Activated CD8-positive, alpha-beta memory T cell treated with anti-CD3 and anti-CD28 coated beads, Interleukin-2, amount 10 ng/mL, durations not matched to agents 7 days and 5 days (primary cell): ENCODE data around the gene IWS1. TPM values are rescaled to one million over a fixed set of nuclear protein-coding genes. Genes with fewer than 3 reads are reported as not detected.

Experiments used
- ATAC-seq: fragments of 150-1000 bp; cut with Tn5 transposase; one replicate; pipeline ENCODE4 v1.10.0; 2021; ENCODE audit warnings: moderate library complexity
- CTCF ChIA-PET: fragments of 350-600 bp; sonication (Branson Sonifier 250); formaldehyde crosslinking; loops from one replicate; lab custom pipeline; 2021; ENCODE audit warnings: antibody characterized with exemption; lab: Charles Lee
- DNase-seq: peaks from one replicate; pipeline ENCODE4 v3.0.0-alpha.2; 2020
- H3K27ac Mint-ChIP-seq: one replicate; pipeline ENCODE4 v1.8.0; 2021; ENCODE audit warnings: mild to moderate bottlenecking, mixed read lengths
- H3K27me3 Mint-ChIP-seq: one replicate; pipeline ENCODE4 v1.8.0; 2021; ENCODE audit warnings: mixed read lengths
- H3K36me3 Mint-ChIP-seq: one replicate; pipeline ENCODE4 v1.8.0; 2021; ENCODE audit warnings: mild to moderate bottlenecking, mixed read lengths
- H3K4me1 Mint-ChIP-seq: one replicate; pipeline ENCODE4 v1.8.0; 2021; ENCODE audit warnings: mixed read lengths
- H3K4me3 Mint-ChIP-seq: one replicate; pipeline ENCODE4 v1.8.0; 2021; ENCODE audit warnings: mild to moderate bottlenecking, moderate library complexity, mixed read lengths
- H3K9me3 Mint-ChIP-seq: one replicate; pipeline ENCODE4 v1.8.0; 2022; ENCODE audit warnings: low read depth, mixed read lengths
- total RNA-seq, 2 experiments: library from RNA; stranded (reverse); gene quantifications; one replicate each; pipeline ENCODE4 v1.2.3, GENCODE V29; 2021

IWS1 gene
- total RNA-seq, 2 experiments from 2014 or later = 53.2 to 55.1 TPM

GRCh38 chr2:127566576-127566975 is 40.3 kb upstream of the IWS1 start:
- H3K36me3 Mint-ChIP-seq = peaks cover 4% of the 10 kb centered on the region
- H3K9me3 Mint-ChIP-seq = peaks cover 2% of the 10 kb centered on the region
- peaks cover 84% of the 10 kb centered on the region for H3K27me3 Mint-ChIP-seq
- ATAC-seq (no peak), DNase-seq (no peak)
- CTCF ChIA-PET = interaction anchor here (1.1 to 1.4 kb wide), 2 partner anchors 9 to 88 kb away, joined by 3 read pairs; no protein-coding TSS in a partner anchor
- H3K4me3 Mint-ChIP-seq = no peak overlapping the region
- no peak overlapping the region for H3K27ac Mint-ChIP-seq
- H3K4me1 Mint-ChIP-seq = peaks cover 18% of the 10 kb centered on the region

DNA sequence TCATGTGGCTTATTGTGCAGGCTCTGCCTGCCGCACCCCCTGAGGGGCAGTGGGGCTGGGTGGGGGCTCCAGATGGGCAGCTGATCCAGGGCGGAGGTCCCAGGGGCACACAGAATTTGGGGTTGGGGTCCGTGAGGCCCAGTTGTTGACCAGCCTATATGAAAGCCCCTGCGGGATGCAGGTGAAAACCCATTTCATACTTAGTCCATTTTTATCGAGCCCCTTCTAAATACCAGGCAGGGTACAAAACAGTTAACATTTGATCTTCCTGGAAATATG is 39.8 kb upstream of the IWS1 start:
- Mint-ChIP-seq H3K9me3 (peaks cover 2% of the 10 kb centered on the region), H3K36me3 (peaks cover 4% of the 10 kb centered on the region), H3K27me3 (peaks cover 84% of the 10 kb centered on the region), H3K27ac (no peak overlapping the region), H3K4me3 (no peak overlapping the region), H3K4me1 (peaks cover 18% of the 10 kb centered on the region)
- CTCF ChIA-PET = interaction anchor here (1.1 to 1.4 kb wide), 2 partner anchors 9 to 87 kb away, joined by 3 read pairs; no protein-coding TSS in a partner anchor
- DNase-seq = no peak
- no peak for ATAC-seq

DNA sequence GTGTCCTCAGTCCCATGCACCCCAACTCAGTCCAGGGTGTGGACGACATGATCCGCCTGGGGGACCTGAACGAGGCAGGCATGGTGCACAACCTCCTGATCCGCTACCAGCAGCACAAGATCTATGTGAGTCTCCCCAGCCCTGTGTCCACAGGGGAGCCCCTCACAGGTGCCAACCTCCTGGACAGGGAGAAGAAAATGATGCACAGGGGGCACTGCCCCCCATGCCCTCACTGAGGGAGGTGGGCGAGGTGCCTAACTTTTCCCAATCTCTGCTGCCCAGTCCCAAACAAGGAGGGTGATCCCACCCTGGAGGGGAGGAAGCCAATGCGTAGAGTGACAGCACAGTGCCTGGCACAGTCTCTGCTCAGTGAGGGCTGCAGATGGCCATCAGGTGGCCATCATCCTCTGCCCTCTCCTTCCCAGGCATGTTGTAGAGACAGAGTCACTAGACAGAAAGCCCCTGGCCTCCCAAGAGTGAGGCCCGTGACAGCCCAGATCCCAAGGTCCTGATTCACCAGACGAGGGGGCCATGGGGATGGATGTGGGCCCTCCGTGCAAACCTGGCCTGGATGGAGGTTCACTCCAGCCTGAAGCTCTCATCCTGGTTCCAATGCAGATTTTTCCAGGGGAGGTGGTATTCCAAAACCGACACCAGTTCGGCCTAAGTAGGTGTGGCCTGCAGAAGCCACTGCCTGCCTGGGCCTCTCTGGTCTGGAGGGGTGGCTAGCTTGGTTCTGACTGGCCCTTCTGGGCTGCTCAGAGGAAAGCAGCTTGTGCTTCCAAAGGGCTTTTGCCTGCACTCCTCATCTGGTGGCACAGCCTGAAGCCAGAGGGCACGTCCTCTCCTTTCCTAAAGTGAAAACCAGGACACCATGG is 39.2 kb upstream of the IWS1 start:
- Mint-ChIP-seq H3K4me1 (peaks cover 18% of the 10 kb centered on the region), H3K27me3 (peaks cover 84% of the 10 kb centered on the region), H3K27ac (no peak overlapping the region), H3K9me3 (peaks cover 2% of the 10 kb centered on the region), H3K4me3 (no peak overlapping the region), H3K36me3 (peaks cover 4% of the 10 kb centered on the region)
- DNase-seq = no peak
- no peak for ATAC-seq
- CTCF ChIA-PET = interaction anchor here (1.1 kb wide), 1 partner anchor 87 kb away, joined by 3 read pairs; no protein-coding TSS in a partner anchor

GRCh38 chr2:127564429-127565260 is 38.4 kb upstream of the IWS1 start:
- Mint-ChIP-seq H3K27ac (no peak overlapping the region), H3K4me1 (peaks cover 18% of the 10 kb centered on the region), H3K4me3 (no peak overlapping the region), H3K27me3 (peaks cover 84% of the 10 kb centered on the region), H3K9me3 (peaks cover 2% of the 10 kb centered on the region), H3K36me3 (peaks cover 4% of the 10 kb centered on the region)
- DNase-seq (no peak), ATAC-seq (no peak)
- CTCF ChIA-PET = interaction anchor here (1.6 kb wide), 1 partner anchor 11 kb away, joined by 6 read pairs; no protein-coding TSS in a partner anchor

DNA sequence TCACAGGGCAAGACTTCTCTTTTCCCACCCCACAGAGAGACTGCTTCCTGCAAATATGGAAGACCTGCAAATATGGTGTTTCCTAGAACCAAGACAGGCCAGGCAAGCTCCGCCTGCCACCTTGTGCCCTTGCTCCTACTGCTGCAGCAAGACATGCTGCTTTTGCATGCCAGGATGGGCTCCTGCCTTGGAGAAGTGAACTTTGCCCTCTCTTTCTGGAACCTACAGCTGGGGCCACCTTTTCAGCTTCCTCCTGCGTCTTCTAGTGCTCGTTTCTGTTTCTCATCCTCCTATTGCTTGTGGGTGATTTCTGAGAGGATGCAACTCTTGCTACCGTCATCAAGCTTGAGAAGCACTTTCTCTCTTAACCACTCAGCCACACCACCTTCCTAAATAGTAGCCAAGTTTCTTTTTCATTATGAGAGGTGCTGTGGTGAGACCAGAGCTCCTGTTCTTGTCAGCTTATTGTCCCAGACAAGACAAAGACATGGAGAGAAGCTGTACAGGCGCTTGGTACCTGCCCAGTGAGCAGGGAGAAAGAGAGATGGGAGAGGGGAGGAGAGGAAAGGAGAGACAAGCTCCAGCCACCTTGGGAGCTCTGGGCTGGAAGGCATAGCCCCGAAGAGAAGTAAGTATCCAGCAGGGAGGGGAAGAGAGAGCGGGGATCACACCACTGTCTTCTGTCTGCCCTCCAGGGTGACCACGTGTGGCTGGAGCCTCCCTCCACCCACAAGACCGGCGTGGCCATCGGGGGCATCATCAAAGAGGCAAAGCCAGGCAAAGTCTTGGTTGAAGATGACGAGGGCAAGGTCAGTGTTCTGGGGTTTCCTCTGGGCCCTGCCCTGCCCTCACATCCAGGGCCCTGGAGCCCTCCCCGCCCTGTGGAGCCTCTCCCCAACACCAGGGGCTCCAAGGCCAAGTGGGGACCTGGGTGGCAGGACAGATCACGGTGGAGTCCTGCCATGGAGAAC is 37.5 kb upstream of the IWS1 start:
- H3K27ac Mint-ChIP-seq = peak overlapping the region; percentile 65
- no peak overlapping the region for H3K4me3 Mint-ChIP-seq
- DNase-seq = peak; percentile 79
- peaks cover 4% of the 10 kb centered on the region for H3K36me3 Mint-ChIP-seq
- H3K9me3 Mint-ChIP-seq = peaks cover 2% of the 10 kb centered on the region
- peaks cover 18% of the 10 kb centered on the region for H3K4me1 Mint-ChIP-seq
- peaks cover 85% of the 10 kb centered on the region for H3K27me3 Mint-ChIP-seq
- CTCF ChIA-PET = interaction anchor here (0.8 to 1.6 kb wide), 5 partner anchors 11 to 86 kb away, joined by 3 to 6 read pairs (median 6); partner anchors contain the start of gene IWS1
- peak; percentile 91 for ATAC-seq

DNA sequence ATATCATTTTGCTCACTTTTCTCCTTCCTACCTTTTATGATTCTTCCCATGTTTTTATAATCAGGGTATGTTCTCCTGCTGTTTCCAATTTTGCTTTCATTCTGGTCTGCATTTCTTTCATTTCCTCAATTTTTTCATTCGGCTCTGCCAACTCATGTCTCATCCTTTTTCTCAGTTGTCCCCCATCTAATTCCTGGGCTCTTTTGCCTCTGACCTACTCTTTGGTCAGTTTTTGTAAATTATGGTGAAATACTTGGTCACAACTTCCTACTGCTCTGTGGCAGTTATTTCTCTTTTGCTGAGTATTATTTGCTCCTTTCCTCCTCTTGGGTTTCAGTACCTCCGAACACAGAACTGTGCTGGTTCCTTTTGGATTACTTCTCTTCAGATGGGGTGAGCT is 36.6 kb upstream of the IWS1 start:
- no peak for DNase-seq
- Mint-ChIP-seq H3K36me3 (peaks cover 6% of the 10 kb centered on the region), H3K27ac (no peak overlapping the region), H3K27me3 (peaks cover 86% of the 10 kb centered on the region), H3K9me3 (peaks cover 2% of the 10 kb centered on the region), H3K4me3 (no peak overlapping the region), H3K4me1 (peaks cover 18% of the 10 kb centered on the region)
- ATAC-seq = no peak
- CTCF ChIA-PET = interaction anchor here (1.0 to 1.6 kb wide), 4 partner anchors 12 to 87 kb away, joined by 4 to 6 read pairs (median 6); partner anchors contain the start of gene IWS1

GRCh38 chr2:127561371-127561770 is 35.1 kb upstream of the IWS1 start:
- peaks cover 86% of the 10 kb centered on the region for H3K27me3 Mint-ChIP-seq
- peaks cover 13% of the 10 kb centered on the region for H3K36me3 Mint-ChIP-seq
- no peak overlapping the region for H3K27ac Mint-ChIP-seq
- no peak overlapping the region for H3K4me3 Mint-ChIP-seq
- ATAC-seq = no peak
- CTCF ChIA-PET = interaction anchor here (1.8 kb wide), 1 partner anchor 35 kb away, joined by 4 read pairs; the partner anchor contains the start of gene IWS1
- peaks cover 18% of the 10 kb centered on the region for H3K4me1 Mint-ChIP-seq
- H3K9me3 Mint-ChIP-seq = peaks cover 2% of the 10 kb centered on the region
- DNase-seq = no peak

GRCh38 chr2:127560931-127561280 is 34.6 kb upstream of the IWS1 start:
- Mint-ChIP-seq H3K27me3 (peaks cover 88% of the 10 kb centered on the region), H3K4me1 (peaks cover 18% of the 10 kb centered on the region), H3K9me3 (peaks cover 4% of the 10 kb centered on the region), H3K36me3 (peaks cover 15% of the 10 kb centered on the region), H3K27ac (no peak overlapping the region), H3K4me3 (no peak overlapping the region)
- CTCF ChIA-PET = interaction anchor here (1.8 kb wide), 1 partner anchor 34 kb away, joined by 4 read pairs; the partner anchor contains the start of gene IWS1
- DNase-seq = no peak
- ATAC-seq = no peak

- DNase-seq (no peak), ATAC-seq (no peak)
- H3K9me3 Mint-ChIP-seq = peaks cover 5% of the 10 kb centered on the region
- H3K36me3 Mint-ChIP-seq = peaks cover 17% of the 10 kb centered on the region
- H3K4me3 Mint-ChIP-seq = no peak overlapping the region
- H3K27ac Mint-ChIP-seq = no peak overlapping the region
- CTCF ChIA-PET = interaction anchor here (1.8 kb wide), 1 partner anchor 34 kb away, joined by 4 read pairs; the partner anchor contains the start of gene IWS1
- H3K27me3 Mint-ChIP-seq = peaks cover 90% of the 10 kb centered on the region
- peaks cover 18% of the 10 kb centered on the region for H3K4me1 Mint-ChIP-seq
These were observed 34.1 kb upstream of the IWS1 start for GRCh38 chr2:127560201-127560930.

- peaks cover 17% of the 10 kb centered on the region for H3K36me3 Mint-ChIP-seq
- no peak for ATAC-seq
- peaks cover 17% of the 10 kb centered on the region for H3K4me1 Mint-ChIP-seq
- CTCF ChIA-PET = no interaction called here
- H3K4me3 Mint-ChIP-seq = no peak overlapping the region
- H3K27ac Mint-ChIP-seq = no peak overlapping the region
- no peak for DNase-seq
- H3K9me3 Mint-ChIP-seq = peaks cover 5% of the 10 kb centered on the region
- H3K27me3 Mint-ChIP-seq = peaks cover 87% of the 10 kb centered on the region
These were observed 33.2 kb upstream of the IWS1 start for GRCh38 chr2:127559454-127559853.

DNA sequence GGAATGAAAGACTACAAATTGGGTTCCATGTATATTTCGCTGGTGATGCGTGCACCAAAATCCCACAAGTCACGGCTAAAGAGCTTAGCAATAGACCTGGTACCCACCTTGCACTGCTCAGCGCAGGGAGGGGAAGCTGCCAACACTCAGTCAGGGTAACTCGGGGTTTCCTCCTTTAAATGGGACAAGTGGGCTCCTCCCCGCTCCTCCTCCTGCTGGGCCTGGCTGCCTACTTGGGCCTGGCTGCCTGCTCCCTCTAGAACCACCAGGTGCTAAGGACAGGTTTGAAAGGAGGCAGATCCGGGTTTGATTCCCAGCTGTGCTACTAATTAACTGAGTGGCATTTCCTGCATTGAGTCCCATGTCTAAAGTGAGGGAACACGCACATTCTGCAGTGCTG is 32.6 kb upstream of the IWS1 start:
- peaks cover 86% of the 10 kb centered on the region for H3K27me3 Mint-ChIP-seq

DNA sequence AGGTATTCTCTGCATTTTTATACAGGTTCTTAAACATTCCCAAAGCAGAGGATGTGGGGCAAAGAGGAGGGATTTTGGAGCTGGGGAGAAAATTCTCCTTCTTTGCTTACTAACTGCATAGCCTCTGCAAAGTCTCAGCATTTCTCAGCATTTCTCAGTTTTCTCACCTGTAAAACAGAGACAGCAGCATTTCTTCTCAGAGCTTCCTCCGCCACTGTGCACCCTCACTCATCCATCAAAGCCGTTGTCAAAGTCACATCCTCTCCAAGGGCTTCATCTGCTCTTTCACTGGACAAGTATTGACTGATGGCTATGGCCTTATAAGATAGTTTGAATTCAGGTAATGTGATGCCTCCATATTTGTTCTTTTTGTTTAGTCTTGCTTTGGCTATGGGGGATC is 26.6 kb upstream of the IWS1 start:
- H3K27ac Mint-ChIP-seq = no peak overlapping the region
- H3K36me3 Mint-ChIP-seq = peaks cover 11% of the 10 kb centered on the region
- no peaks in the 10 kb centered on the region for H3K4me1 Mint-ChIP-seq
- no peak overlapping the region for H3K4me3 Mint-ChIP-seq
- CTCF ChIA-PET = no interaction called here
- DNase-seq = no peak
- no peak for ATAC-seq
- H3K9me3 Mint-ChIP-seq = peaks cover 3% of the 10 kb centered on the region
- H3K27me3 Mint-ChIP-seq = peaks cover 82% of the 10 kb centered on the region

More for the DNA sequence above, 32.6 kb upstream of the IWS1 start:
- H3K4me3 Mint-ChIP-seq = no peak overlapping the region
- DNase-seq (no peak), ATAC-seq (no peak)
- H3K4me1 Mint-ChIP-seq = peaks cover 12% of the 10 kb centered on the region
- CTCF ChIA-PET = no interaction called here
- H3K27ac Mint-ChIP-seq = no peak overlapping the region
- peaks cover 5% of the 10 kb centered on the region for H3K9me3 Mint-ChIP-seq
- peaks cover 17% of the 10 kb centered on the region for H3K36me3 Mint-ChIP-seq
